Superior temporal gyrus (tissue), 1 donor: ENCODE results near the gene CCDC73.
A peak's percentile ranks its signal among the peaks of the same experiment; 100 is the strongest.
"Not testable (repeated sequence)": the region's sequence is repeated elsewhere in the genome, so short reads cannot be mapped to it uniquely, and the experiment has no call there.

Experiments
- DNase-seq: peaks from one replicate; pipeline ENCODE4 v3.0.0-alpha.2; 2016; ENCODE audit errors: extremely low spot score

CCDC73 gene

DNA sequence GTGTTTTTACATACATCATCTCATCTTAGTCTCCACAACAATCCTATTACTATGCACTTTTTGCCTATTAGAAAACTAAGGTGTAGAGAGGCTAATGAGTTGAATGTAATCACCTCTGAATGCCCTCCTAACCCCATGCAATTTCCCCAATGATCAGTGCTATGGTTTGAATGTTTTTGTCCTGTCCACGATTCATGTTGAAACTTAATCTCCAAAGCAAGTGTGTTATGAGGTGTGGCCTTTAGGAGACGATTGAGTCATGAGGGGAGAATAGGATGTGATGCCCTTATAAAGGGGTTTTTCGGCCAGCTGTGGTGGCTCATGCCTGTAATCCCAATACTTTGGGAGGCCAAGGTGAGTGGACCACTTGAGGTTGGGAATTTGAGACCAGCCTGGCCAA, 2.0 kb upstream of the CCDC73 start:
- no peak for DNase-seq

DNA sequence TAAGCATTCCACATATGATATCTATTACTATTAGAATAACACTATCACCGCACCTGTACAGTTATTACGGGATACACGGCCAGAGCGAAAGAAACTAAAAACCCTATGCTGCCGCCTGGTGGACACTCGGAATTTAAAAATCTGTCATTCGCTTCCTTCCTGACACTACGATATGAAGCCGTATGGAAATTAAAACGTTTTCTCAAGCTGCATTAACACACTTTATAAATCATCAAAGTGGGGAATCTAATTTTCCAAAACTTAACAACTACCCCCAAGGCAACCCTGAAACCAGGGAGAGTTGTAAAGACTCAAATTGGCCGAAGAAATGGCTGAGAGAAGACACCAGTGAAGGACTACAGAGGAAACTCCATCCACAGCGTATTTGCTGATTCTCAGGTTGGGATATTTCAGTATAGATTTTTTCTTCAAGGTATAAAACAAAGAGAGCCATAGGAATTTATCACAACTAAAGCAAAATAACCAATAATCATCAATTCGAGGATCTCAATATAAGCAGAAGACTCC, 1.4 kb downstream of the CCDC73 start:
- peak; percentile 89 for DNase-seq

DNA sequence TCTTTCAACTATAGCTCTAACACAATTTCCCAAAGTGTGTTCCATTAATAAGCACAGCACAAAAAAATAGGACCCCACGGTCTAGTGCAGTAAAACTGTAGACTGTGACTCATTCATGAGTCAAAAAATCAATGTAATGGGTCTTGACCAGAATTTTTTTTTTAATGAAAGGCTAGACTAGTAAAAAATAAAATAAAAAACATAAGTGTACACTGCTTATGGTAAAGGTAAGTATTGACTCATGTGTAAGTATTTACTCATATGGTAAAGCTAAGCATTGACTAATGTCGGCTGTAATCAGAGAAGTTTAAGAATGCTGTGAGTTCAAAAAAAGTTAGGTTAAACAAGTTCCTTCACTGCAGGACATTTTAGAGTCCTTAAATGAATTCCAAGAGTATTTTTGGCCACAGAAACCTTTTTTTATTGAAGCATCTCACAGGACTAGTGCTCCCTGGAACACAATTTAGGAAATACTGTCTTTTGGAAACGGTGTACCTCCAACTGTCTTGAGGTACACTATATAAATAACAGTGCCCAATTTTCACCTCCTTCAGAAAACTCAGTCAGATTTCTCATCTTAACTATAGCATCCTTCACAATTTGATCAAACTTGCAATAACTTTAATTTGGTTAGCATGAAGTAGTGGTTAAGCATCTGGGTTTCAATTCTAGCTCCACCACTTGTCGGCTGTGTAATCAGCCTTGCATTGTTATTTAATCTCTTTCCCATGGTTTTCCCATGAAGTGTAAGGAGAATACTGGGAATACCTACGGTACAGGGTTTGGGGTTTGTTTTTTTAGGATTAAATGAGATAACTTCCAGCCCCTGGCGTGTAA, 2.1 kb downstream of the CCDC73 start:
- DNase-seq, result no peak

DNA sequence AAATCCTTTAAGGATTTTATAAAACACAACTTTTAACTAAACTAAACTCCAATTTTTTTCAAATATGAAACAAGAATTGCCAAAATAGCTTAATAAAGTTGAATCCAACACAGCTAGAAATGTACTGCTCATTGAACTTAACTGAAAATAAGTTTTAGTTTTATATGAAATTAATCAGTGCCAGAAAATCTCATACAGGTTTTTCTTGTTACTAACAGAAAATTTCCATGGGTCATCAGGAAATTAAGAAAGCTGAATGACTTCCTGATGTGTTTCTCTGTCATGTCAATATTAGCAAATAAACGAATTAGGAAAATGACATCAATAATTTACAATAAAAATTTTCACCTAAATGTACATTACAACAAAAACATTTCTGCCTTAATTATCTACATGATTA, 3.5 kb downstream of the CCDC73 start:
- no peak for DNase-seq

DNA sequence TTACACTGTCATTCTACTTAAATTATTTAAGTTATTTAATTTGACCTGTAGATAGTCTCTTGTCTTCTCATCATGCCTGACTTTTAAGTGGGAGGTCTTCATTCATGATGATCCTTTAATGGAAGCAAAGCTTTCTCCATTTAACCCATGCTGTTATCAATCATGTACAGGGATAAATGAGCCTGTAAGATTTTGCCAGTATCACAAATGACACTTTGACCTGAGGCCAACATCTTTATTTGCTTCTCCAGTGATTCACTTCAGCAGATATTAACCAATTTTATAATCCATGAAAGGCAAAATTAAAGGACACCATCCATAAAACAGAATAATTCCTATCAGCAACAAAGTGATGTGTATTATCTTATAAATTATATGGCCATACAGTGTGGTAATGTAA, 7.7 kb downstream of the CCDC73 start:
- no peak for DNase-seq

DNA sequence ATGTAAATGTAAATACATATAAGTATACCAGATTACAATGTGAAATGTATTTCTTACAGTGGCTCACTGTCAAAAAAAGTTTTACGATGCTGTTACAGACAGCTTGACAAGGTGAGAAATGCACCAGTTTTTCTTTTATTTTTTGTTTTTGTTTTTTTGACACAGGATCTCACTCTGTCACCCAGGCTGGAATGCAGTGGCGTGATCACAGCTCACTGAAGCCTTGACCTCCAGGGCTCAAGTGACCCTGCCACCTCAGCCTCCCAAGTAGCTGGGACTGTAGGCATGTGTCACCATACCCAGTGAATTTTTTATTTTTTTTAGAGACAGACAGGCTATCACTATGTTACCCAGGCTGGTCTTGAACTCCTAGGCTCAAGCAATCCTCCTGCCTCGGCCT, 9.2 kb downstream of the CCDC73 start:
- no peak for DNase-seq

DNA sequence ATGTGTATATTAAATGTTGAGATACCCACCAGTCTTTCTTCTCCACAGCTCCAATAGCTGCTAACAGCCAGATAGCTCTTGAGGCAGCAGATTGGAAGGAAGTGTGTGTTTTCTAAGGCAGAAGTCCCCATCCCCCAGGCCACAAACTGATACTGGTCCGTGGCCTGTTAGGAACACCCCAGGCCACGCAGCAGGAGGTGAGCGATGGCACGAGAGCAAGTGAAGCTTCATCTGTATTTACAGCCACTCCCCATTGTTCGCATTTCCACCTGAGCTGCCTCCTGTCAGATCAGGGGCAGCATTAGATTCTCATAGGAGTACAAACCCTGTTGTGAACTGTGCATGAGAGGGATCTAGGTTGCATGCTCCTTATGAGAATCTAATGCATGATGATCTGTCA, 12.7 kb downstream of the CCDC73 start:
- DNase-seq, result no peak

DNA sequence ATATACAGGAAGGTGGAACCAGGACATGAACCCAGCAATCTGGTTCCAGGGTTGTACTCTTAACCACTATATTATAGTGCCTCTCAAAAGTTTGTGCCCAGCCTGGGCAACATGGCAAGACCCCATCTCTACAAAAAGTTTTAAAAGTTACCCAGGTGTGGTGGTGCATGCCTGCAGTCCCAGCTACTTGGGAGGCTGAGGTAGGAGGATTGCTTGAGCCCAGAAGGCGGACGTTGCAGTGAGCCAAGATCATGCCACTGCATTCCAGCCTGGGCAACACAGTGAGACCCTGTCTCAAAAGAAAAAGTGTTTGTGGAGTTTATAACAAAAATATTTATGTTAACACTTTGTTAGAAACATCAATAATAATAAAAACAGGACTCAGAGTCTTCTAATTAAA, 13.6 kb downstream of the CCDC73 start:
- not testable (repeated sequence) for DNase-seq

DNA sequence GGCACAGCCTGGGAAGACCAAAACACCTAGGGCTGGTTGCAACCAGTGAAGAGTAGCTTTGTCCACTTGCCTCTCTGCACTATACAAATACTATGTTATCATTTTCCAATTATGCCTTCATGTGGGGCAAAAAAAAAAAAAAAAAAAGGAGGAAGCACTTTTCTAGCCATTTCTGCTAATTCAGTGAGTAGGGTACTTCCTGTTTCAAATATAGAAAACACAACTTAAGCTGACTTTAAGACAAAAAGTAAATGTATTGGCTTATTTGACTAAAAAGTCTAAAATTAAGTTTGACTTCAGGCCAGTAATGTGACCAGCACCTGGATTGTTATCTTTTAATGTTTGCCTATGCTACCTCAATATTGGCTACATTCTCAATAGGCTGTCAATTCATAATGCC, 15.3 kb downstream of the CCDC73 start:
- no peak for DNase-seq

DNA sequence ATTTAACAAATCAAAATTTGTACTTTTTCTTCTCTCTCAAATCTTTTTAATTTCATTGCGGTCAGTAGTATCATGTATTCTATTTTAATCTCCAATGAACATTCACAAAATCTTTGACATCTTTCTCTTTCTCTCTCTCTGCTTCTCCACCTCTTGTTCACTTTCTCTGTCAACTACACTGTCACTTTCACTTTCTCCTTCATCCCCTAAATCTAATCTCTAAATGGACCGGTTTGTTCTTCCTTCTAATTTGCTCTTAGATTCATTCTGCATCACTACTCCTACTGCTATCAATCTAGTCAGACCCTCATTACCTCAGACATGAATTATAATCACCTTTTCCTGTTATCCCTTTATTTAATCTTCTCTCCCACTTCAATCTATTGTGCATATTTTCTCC, 18.6 kb downstream of the CCDC73 start:
- DNase-seq, result no peak

DNA sequence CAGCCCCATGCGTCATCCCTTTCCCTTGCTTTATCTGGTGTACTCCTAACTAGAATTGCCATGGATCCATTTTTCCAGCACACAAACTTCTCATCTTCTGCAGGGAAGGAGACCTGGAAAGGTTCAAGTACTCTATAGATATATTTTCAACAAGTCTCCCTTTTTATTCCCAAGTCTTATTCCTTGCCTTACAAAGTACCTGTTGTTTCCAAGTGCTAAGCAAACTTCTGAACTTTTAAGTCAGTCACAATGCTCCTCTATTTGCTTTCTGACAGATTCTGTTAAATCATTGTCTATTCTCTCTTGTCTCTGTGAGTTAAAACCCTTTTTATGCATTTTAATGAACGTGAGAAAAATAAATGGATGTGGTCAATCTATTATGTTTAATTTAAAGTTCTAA, 20.4 kb downstream of the CCDC73 start:
- DNase-seq, result no peak

DNA sequence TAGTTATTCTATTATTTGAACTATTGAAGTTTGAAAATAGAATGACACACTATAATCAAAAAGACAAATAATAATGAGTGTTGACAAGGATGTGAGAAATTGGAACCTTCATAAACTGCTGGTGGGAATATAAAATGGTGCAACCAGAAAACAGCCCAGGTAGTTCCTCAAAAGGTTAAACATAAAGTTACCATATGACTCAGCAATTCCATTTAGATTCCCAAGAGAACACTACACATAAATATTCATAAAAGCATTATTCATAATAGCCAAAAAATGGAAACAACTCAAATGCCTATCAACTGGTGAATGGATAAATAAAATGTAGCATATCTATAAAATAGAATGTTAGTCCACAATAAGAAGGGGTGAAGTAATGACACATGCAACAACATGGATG, 21.7 kb downstream of the CCDC73 start:
- DNase-seq, result no peak

DNA sequence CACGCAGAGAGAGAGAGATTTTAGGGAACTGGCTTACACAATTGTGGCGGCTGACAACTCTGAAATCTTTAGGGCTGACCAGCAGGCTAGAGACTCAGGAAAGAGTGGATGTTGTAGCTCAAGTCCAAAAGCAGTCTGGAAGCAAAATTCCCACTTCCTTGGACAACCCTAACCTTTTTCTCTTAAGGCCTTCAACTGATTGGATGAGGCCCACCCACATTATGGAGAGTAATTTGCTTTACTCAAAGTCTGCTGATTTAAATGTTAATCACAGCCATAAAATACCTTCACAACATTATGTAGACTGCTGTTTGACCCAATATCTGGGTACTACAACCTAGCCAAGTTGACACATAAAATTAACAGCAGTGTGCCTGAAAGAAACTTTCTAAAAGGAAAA, 32.7 kb downstream of the CCDC73 start:
- DNase-seq, result not testable (repeated sequence)

DNA sequence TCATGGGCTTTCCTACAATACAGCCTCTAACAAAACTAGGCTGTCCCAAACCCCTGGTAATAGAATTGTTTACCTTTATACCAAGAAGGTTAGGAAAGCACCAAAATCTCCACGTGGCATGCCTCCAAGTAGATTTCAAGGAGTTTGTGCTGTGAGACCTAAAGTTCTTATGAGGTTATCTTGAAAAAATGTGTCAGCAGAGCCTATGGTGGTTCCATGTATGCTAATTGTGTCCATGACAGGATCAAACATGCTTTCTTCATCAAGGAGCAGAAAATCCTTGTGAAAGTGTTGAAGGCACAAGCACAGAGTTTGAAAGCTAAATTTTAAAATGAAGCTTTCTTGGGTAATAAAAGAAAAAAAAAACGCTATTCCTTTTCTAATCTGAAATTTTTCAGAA, 36.2 kb downstream of the CCDC73 start:
- DNase-seq, result no peak

DNA sequence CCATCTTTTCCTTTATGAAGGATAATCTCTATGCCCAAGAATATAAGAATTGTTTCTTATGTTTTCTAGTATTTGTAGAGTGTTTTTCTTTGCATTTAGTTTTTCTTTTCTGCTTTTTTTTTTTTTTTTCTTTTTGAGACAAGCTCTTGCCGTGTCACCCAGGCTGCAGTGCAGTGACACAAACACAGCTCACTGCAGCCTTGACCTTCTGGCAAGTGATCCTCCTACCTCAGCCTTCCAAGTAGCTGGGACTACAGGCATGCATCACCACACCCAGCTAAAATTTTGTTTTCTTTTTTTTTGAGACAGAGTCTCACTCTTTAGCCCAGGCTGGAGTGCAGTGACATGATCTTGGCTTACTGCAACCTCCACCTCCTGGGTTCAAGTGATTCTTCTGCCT, 41.3 kb downstream of the CCDC73 start:
- not testable (repeated sequence) for DNase-seq

DNA sequence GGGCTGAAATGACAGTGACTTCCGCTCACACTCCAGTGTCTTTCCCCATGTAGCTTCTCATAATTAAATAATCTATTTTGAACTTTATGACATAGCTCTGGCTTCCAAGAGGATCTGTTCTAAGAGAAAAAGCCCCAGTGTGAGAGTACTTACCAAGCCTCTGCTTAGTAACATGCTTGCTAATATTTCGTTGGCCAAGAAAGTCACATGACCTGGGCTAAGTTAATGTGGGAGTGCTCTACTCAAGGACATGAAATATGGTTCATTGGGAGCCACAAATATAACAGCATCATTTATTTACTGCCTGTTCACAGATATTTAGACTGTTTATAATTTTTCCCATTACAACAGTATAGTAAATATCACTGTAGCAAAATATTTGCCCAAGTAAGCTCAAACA, 42.5 kb downstream of the CCDC73 start:
- DNase-seq, result no peak

DNA sequence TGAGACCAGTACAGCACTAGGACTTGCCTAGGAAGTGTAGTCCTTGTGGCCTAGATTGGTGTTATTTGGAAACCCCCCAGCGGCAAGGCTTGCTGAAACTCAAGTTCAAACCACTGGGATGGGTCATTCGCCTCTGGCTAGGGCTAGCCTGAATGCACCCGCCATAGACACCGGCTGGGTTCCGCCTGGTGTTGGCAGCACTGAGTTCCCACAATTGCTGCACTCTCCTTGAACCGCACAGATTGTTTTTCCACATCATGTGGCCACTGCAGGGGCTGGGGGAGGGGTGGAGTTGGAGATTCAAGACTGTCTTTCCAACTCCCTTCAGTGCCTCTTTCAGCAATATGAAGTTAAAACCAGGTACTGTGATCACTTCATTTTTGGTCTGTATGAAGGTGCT, 43.1 kb downstream of the CCDC73 start:
- no peak for DNase-seq

DNA sequence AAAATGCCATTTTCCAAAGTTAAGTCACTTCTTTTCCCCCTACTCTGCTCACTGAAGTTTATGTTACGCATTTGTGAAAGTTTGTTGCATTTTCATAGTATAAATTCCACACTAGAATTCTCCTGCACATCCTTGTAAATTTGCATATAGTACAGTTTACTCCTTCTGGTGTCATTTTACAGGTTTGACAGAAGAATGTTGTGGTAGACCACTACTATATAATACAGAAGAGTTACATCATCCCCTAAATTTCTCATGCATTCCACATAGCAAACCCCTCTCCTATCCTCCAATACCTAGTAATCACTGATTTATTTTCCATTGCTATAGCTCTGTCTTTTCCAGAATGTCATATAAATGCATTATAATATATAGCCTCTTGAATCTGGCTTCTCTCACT, 64.5 kb downstream of the CCDC73 start:
- no peak for DNase-seq

DNA sequence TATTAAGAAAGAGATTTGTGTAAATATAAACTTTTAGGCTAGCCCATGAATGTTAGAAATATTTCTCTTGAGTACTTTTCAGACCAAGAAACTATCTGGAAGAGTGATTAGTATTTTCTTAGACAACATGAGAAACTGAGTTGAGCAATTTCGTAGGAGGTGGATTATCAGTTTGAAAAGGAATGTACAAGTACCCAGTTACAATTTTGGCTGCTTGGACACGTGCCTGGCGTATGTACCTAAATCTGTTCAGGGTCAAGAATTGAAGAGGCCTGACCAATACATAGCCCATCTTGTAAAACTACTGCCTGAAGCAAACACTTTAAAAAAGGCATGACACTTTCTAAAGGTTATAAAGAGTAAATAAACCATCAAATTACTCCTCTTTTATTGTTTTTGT, 71.1 kb downstream of the CCDC73 start:
- no peak for DNase-seq

DNA sequence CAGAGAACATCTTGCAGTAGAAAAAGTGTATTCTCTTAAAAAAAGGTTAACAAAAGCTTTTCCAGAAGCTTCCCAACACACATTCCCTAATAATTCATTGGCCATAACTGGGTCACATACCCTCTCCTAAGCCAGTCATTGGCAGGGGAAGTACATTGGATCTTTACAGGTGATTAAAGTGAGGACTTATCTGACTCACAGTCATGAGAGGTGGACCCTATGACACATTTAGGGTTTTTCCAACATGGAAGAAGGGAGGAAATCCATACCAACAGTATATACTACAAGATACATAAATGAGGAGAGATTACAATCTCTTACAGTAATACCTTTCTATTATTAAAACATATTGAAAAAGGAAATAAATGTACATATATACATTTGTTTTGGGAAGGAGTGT, 72.2 kb downstream of the CCDC73 start:
- no peak for DNase-seq

DNA sequence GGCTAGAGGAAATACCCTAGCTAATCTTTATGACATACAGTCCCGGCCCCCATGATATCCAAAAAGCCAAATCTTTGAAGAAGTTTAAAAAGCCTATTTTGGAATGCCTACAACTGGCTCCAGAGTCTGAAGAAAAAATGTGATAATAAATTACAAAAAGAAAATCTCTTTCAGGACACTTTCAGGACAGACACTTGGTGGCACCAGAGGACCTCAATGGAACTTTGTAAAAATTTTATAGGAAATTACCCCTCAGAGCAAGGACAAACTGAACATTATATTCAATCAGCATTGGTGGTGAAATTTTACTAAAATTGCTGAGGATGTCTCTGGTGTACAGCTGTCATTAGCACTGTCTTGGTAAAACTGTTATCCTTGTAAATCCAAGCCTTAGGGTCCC, 81.0 kb downstream of the CCDC73 start:
- no peak for DNase-seq

DNA sequence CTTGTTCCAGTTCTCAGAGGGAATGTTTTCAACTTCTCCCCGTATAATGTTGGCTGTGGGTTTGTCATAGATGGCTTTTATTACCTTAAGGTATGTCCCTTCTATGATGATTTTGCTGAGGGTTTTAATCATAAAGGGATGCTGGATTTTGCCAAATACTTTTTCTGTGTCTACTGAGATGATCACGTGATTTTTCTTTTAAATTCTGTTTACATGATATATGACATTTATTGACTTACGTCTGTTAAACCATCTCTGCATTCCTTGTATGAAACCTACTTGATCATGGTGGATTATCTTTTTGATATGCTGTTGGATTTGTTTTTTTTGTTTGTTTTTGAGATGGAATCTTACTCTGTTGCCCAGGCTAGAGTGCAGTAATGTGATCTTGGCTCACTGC, 85.5 kb downstream of the CCDC73 start:
- not testable (repeated sequence) for DNase-seq

DNA sequence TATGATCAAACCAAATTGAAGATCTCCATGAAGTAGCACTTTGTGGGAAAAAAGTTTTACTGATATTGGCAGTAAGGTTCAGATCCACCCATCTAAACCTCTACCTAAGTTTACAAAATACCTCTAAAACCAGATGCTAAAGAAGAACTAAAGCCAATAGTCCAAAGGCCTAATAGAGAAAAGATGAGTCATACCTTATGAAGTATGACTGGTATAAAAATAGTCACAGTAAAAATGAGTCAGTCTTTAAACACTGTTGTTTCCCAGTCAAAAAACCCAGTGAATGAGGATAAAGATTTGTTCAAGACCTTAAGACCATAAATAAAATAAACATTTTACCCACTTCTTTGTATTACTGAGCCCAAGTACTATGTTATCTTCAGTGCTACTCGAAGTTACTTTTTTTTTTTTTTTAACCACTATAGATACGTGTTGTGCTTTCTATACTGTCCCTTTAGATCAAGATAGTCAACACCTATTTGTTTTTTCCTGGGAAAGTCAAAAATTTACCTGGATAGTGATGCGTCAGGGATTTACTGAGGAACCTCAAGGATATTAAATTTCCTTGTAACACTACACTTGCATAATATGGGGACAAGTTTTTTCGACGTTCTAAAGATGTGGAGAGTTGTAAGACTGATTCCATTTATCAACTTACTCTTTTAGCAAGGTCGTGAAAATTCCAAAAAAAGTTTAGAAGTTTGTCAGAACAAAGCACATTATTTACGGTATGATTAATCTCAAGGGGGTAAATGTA, 87.3 kb downstream of the CCDC73 start:
- DNase-seq, result no peak
